HepG2 (cell line): ENCODE results near the gene CD276. TPM values are rescaled to one million over a fixed set of nuclear protein-coding genes. Genes with fewer than 3 reads are reported as not detected.

Source experiments
- ATAC-seq: fragments of 200-7000 bp; cut with Tn5 transposase; 3 replicates; pipeline ENCODE4 v1.9.1; 2020; ENCODE audit warnings: mild to moderate bottlenecking, moderate library complexity
- BruUV-seq: library from RNA; stranded (reverse); fragments of 400-500 nt; replicated peaks from 2 replicates; lab custom pipeline; 2021; lab: Mats Ljungman, UMichigan
- CTCF ChIA-PET: fragments of 300-600 bp; formaldehyde crosslinking; extraction: SDS; loops from one replicate; lab custom pipeline; 2021; ENCODE audit warnings: low total read pairs, inconsistent platforms, low intra/inter-chr PET ratio; lab: Yijun Ruan, JAX
- POLR2A ChIA-PET: fragments of 350-600 bp; sonication (Branson Sonifier 250); formaldehyde crosslinking; loops from one replicate; lab custom pipeline; 2020; ENCODE audit warnings: antibody characterized with exemption, inconsistent platforms; lab: Yijun Ruan, JAX
- DNase-seq: peaks from one replicate; pipeline ENCODE4 v3.0.0-alpha.2; 2015; ENCODE audit warnings: low spot score
- FAIRE-seq: peaks from 3 replicates; lab custom pipeline; 2011; peaks lifted over from hg19 to GRCh38; lab: Jason Lieb, UNC
- H2AFZ ChIP-seq: one replicate; pipeline ENCODE4 v1.6.1; 2011; ENCODE audit warnings: low read length, inconsistent platforms
- H3K27ac ChIP-seq: fragments of 300-600 bp; 3 replicates; pipeline ENCODE4 v1.8.0; 2011; ENCODE audit warnings: mixed run types, mild to moderate bottlenecking, mixed read lengths, low read length, inconsistent platforms; ENCODE audit not compliant: insufficient read depth; ENCODE audit errors: extremely low read length
- H3K27me3 ChIP-seq, 2 experiments: fragments of 200-600 bp in 1 of 2; 2 replicates in 1 of 2; 3 replicates in 1 of 2; pipeline versions ENCODE4 v1.6.0 to v1.8.0; 2011; ENCODE audit warnings: low read length in 2 of 2, mild to moderate bottlenecking in 2 of 2, moderate library complexity in 2 of 2, inconsistent platforms in 1 of 2; ENCODE audit not compliant: insufficient read depth in 2 of 2, control insufficient read depth in 1 of 2
- H3K36me3 ChIP-seq, 2 experiments: fragments of 200-600 bp in 1 of 2; replicated peaks in 1 of 2; 2 replicates in 1 of 2; 3 replicates in 1 of 2; pipeline versions ENCODE4 v1.5.1 to v1.8.0; 2011; ENCODE audit warnings: low read length in 2 of 2, inconsistent platforms in 1 of 2; ENCODE audit not compliant: insufficient read depth in 2 of 2, control insufficient read depth in 1 of 2
- H3K4me1 ChIP-seq: 2 replicates; pipeline ENCODE4 v1.5.1; 2012; ENCODE audit warnings: low read length, inconsistent platforms; ENCODE audit not compliant: insufficient read depth
- H3K4me2 ChIP-seq: 2 replicates; pipeline ENCODE4 v1.6.0; 2011; ENCODE audit warnings: low read depth, low read length, inconsistent platforms
- H3K4me3 ChIP-seq, 3 experiments: fragments of 200-600 bp in 1 of 3; sonication (generic), shearing (Covaris generic) in 1 of 3; replicated peaks in 1 of 3; 2 replicates each; pipeline ENCODE4 v1.5.1; 2011 to 2016; ENCODE audit warnings: low read length in 3 of 3, inconsistent platforms in 2 of 3, low read depth in 2 of 3, mild to moderate bottlenecking in 2 of 3, control low read depth in 1 of 3, mixed read lengths in 1 of 3; ENCODE audit not compliant: insufficient read depth in 1 of 3
- H3K79me2 ChIP-seq: one replicate; pipeline ENCODE4 v1.6.1; 2011; ENCODE audit warnings: low read length, inconsistent platforms; ENCODE audit not compliant: insufficient read depth
- H3K9ac ChIP-seq: 2 replicates; pipeline ENCODE4 v1.6.0; 2011; ENCODE audit warnings: mild to moderate bottlenecking, low read depth, low read length, inconsistent platforms; ENCODE audit not compliant: insufficient read depth
- H3K9me3 ChIP-seq: 2 replicates; pipeline ENCODE4 v1.5.1; 2012; ENCODE audit warnings: mild to moderate bottlenecking, low read length
- H4K20me1 ChIP-seq: 2 replicates; pipeline ENCODE4 v1.6.0; 2011; ENCODE audit warnings: inconsistent platforms, mild to moderate bottlenecking, low read length, moderate library complexity; ENCODE audit not compliant: insufficient read depth
- BCLAF1 ChIP-seq: fragments of 450-650 bp; IDR thresholded peaks from 2 replicates; pipeline ENCODE4 v1.6.1; 2017; ENCODE audit warnings: mild to moderate bottlenecking
- CREM ChIP-seq, 2 experiments: sonication (generic) in 1 of 2; formaldehyde crosslinking in 1 of 2; IDR thresholded peaks; 2 replicates each; pipeline versions ENCODE4 v1.4.0 to v1.6.1; 2016 to 2020; ENCODE audit warnings: antibody characterized with exemption in 1 of 2, mild to moderate bottlenecking in 1 of 2, missing genetic modification reagents in 1 of 2
- MAF1 ChIP-seq: sonication (generic); formaldehyde crosslinking; IDR thresholded peaks from 2 replicates; pipeline ENCODE4 v1.5.0; 2020; ENCODE audit warnings: missing genetic modification reagents, borderline replicate concordance
- PPARG ChIP-seq: conservative IDR thresholded peaks from 2 replicates; pipeline ENCODE4 v1.6.1; 2016; ENCODE audit warnings: missing biosample characterization, missing genetic modification reagents
- THAP11 ChIP-seq: IDR thresholded peaks from 2 replicates; pipeline ENCODE4 v1.6.1; 2016; ENCODE audit warnings: missing biosample characterization, missing genetic modification reagents
- ZBTB7B ChIP-seq: sonication (generic); formaldehyde crosslinking; IDR thresholded peaks from 2 replicates; pipeline ENCODE4 v1.4.0; 2020; ENCODE audit warnings: missing genetic modification reagents
- ZNF17 ChIP-seq: sonication (generic); formaldehyde crosslinking; IDR thresholded peaks from 2 replicates; pipeline ENCODE4 v1.5.0; 2020; ENCODE audit warnings: mild to moderate bottlenecking, missing genetic modification reagents
- ZNF280B ChIP-seq: sonication (generic); formaldehyde crosslinking; IDR thresholded peaks from 2 replicates; pipeline ENCODE4 v1.5.0; 2020; ENCODE audit warnings: missing genetic modification reagents, mild to moderate bottlenecking, borderline replicate concordance
- ZNF577 ChIP-seq: sonication (generic); formaldehyde crosslinking; IDR thresholded peaks from 2 replicates; pipeline ENCODE4 v1.4.0; 2020; ENCODE audit warnings: mild to moderate bottlenecking, low read depth, missing genetic modification reagents, borderline replicate concordance
- ZNF670 ChIP-seq: sonication (generic); formaldehyde crosslinking; IDR thresholded peaks from 2 replicates; pipeline ENCODE4 v1.8.0; 2022; ENCODE audit warnings: mild to moderate bottlenecking, missing genetic modification reagents, borderline replicate concordance
- ZNF687 ChIP-seq: sonication (generic); formaldehyde crosslinking; IDR thresholded peaks from 2 replicates; pipeline ENCODE4 v1.5.1; 2020; ENCODE audit warnings: mild to moderate bottlenecking, missing genetic modification reagents, moderate library complexity
- ZNF713 ChIP-seq: sonication (generic); formaldehyde crosslinking; IDR thresholded peaks from 2 replicates; pipeline ENCODE4 v1.4.0; 2020; ENCODE audit warnings: mild to moderate bottlenecking, missing genetic modification reagents
- ZNF883 ChIP-seq: sonication (generic); formaldehyde crosslinking; IDR thresholded peaks from 2 replicates; pipeline ENCODE4 v1.5.1; 2020; ENCODE audit warnings: mild to moderate bottlenecking, missing genetic modification reagents; ENCODE audit errors: not compliant biosample characterization
- ZSCAN22 ChIP-seq: sonication (generic); formaldehyde crosslinking; IDR thresholded peaks from 2 replicates; pipeline ENCODE4 v1.4.0; 2020; ENCODE audit warnings: mild to moderate bottlenecking, missing genetic modification reagents
- ZSCAN31 ChIP-seq: sonication (generic); formaldehyde crosslinking; IDR thresholded peaks from 2 replicates; pipeline ENCODE4 v1.5.0; 2020; ENCODE audit warnings: low read depth, mild to moderate bottlenecking, missing genetic modification reagents
- WGBS: methylation state at CpG from one replicate; pipeline ENCODE4 v1.1.6; 2017; ENCODE audit warnings: low lambda C conversion rate; 5-methylcytosine and 5-hydroxymethylcytosine counted together
- in situ Hi-C: cut with HindIII; loops from 2 replicates; pipeline ENCODE4 v1.10.0; 2017; ENCODE audit warnings: low pct_unique_long_range_greater_than_20kb; ENCODE audit not compliant: extremely low pct_ligation_motif_present
- intact Hi-C: fragments of 100-400 bp; cut with micrococcal nuclease; formaldehyde crosslinking; loops from one replicate; pipeline ENCODE4 v1.10.0; 2022; ENCODE audit not compliant: unreplicated experiment
- polyA plus RNA-seq, 8 experiments: library from polyadenylated mRNA; depleted of rRNA in 3 of 8; stranded (reverse) in 7 of 8; unstranded in 1 of 8; fragments of >200 nt; fragmentation: Illumina TruSeq in 4 of 8; extraction: Trizol in 4 of 8; gene quantifications; 2 replicates each; pipeline versions ENCODE4 v1.2.1 to v1.2.3, GENCODE V29; 2011 to 2016; ENCODE audit warnings: low read depth in 4 of 8, missing spikeins in 1 of 8, mixed read lengths in 1 of 8; ENCODE audit not compliant: insufficient read depth in 1 of 8
- total RNA-seq, 5 experiments: library from RNA; depleted of rRNA; stranded (reverse); fragments of >200 nt; fragmentation: Illumina TruSeq; extraction: Trizol; gene quantifications; 2 replicates each; pipeline ENCODE4 v1.2.3, GENCODE V29; 2016; ENCODE audit warnings: low read depth in 1 of 5
- TF ChIP-seq, protein P1 (sequence below): sonication (generic); formaldehyde crosslinking; IDR thresholded peaks from 2 replicates; pipeline ENCODE4 v1.8.1; 2022; ENCODE audit warnings: mild to moderate bottlenecking, missing genetic modification reagents

CD276 gene
- total and polyA plus RNA-seq, 2 of the 13 experiments (the other 11 are each of a cell fraction or from before 2014, with no cell fraction given), result 24.6 to 55.2 TPM

GRCh38 chr15:73750951-73751350 lies 66.8 kb downstream of the CD276 start:
- no peaks in the 10 kb centered on the region for H3K36me3 ChIP-seq
- no peak overlapping the region for H2AFZ ChIP-seq
- H3K27ac ChIP-seq, result no peak overlapping the region
- FAIRE-seq, result no peak
- POLR2A ChIA-PET, result no interaction called here
- no peak overlapping the region for H3K4me2 ChIP-seq
- H3K4me1 ChIP-seq, result no peaks in the 10 kb centered on the region
- H3K27me3 ChIP-seq, result peaks cover 10 to 51% of the 10 kb centered on the region in 2 experiments; a peak in 4 of 5 replicates
- H3K9ac ChIP-seq, result no peak overlapping the region
- ATAC-seq, result no peak
- no peak for DNase-seq
- no peak overlapping the region for H3K4me3 ChIP-seq
- H3K9me3 ChIP-seq, result no peaks in the 10 kb centered on the region
- in situ Hi-C loops, result no loop called here
- no peaks in the 10 kb centered on the region for H4K20me1 ChIP-seq
- CTCF ChIA-PET, result no interaction called here
- WGBS, result 74% methylated on average over 20 of the region's 20 CpGs
- intact Hi-C loops, result no loop called here
- no peaks in the 10 kb centered on the region for H3K79me2 ChIP-seq
- BruUV-seq, result no TSS peak
- no peak for TF ChIP-seq CREM (IDR thresholded peaks at IDR 0.05)
- no peak for TF ChIP-seq CREM (CRISPR knock-in tag; IDR thresholded peaks at IDR 0.05)
- no peak for TF ChIP-seq ZNF670 (CRISPR knock-in tag)
- no peak for TF ChIP-seq ZSCAN31 (CRISPR knock-in tag)
- no peak for TF ChIP-seq BCLAF1
- no peak for TF ChIP-seq MAF1 (CRISPR knock-in tag)
- TF ChIP-seq PPARG (CRISPR knock-in tag), result no peak
- no peak for TF ChIP-seq ZNF577 (CRISPR knock-in tag)
- no peak for TF ChIP-seq THAP11
- TF ChIP-seq ZBTB7B (CRISPR knock-in tag), result no peak
- TF ChIP-seq ZNF687, result no peak
- no peak for TF ChIP-seq ZNF17
- TF ChIP-seq, protein P1, sequence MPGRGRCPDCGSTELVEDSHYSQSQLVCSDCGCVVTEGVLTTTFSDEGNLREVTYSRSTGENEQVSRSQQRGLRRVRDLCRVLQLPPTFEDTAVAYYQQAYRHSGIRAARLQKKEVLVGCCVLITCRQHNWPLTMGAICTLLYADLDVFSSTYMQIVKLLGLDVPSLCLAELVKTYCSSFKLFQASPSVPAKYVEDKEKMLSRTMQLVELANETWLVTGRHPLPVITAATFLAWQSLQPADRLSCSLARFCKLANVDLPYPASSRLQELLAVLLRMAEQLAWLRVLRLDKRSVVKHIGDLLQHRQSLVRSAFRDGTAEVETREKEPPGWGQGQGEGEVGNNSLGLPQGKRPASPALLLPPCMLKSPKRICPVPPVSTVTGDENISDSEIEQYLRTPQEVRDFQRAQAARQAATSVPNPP (CRISPR knock-in tag), result no peak
- no peak for TF ChIP-seq ZNF713 (CRISPR knock-in tag)
- TF ChIP-seq ZSCAN22, result no peak
- no peak for TF ChIP-seq ZNF280B (CRISPR knock-in tag)
- TF ChIP-seq ZNF883 (CRISPR knock-in tag), result no peak
